ENCODE data around the gene CEBPE. TPM values are rescaled to one million over a fixed set of nuclear protein-coding genes. Genes with fewer than 3 reads are reported as not detected.

The CEBPE gene
- total RNA-seq, 1 donor from 2014 or later, result 0.20 TPM

- CTCF ChIA-PET, result interaction anchor here (1.1 to 1.6 kb wide), 3 partner anchors 13 to 21 kb away, joined by 3 to 13 read pairs (median 4); no protein-coding TSS in a partner anchor
Measured at GRCh38 chr14:23090254-23090636, 28.8 kb downstream of the CEBPE start.

GRCh38 chr14:23089498-23090253 lies 29.4 kb downstream of the CEBPE start:
- ChIA-PET CTCF (interaction anchor here (1.1 to 1.6 kb wide), 3 partner anchors 12 to 21 kb away, joined by 3 to 13 read pairs (median 4); no protein-coding TSS in a partner anchor), POLR2A (no interaction called here)
- H3K4me3 Mint-ChIP-seq, result no peak overlapping the region
- DNase-seq (no peak), ATAC-seq (ENCODE audit: low read depth) (no peak)
- H3K36me3 Mint-ChIP-seq (ENCODE audit: low read depth), result peaks cover 79% of the 10 kb centered on the region
- no peak for TF ChIP-seq CTCF (IDR thresholded peaks at IDR 0.05)
- peaks cover 20% of the 10 kb centered on the region for H3K4me1 Mint-ChIP-seq
- no peaks in the 10 kb centered on the region for H3K9me3 Mint-ChIP-seq
- no peak overlapping the region for H3K27ac Mint-ChIP-seq
- no peaks in the 10 kb centered on the region for H3K27me3 Mint-ChIP-seq
- intact Hi-C loops (cut with micrococcal nuclease), result loop anchor here (10.0 kb wide), 2 partner anchors 465 to 1025 kb away; partner anchors contain the start of genes DCAF11, NRL, THTPA and ZFHX2

More at GRCh38 chr14:23090254-23090636, 28.8 kb downstream of the CEBPE start:
- Mint-ChIP-seq H3K36me3 (ENCODE audit: low read depth) (peaks cover 74% of the 10 kb centered on the region), H3K4me3 (no peak overlapping the region), H3K4me1 (peaks cover 20% of the 10 kb centered on the region), H3K27ac (no peak overlapping the region), H3K27me3 (no peaks in the 10 kb centered on the region), H3K9me3 (no peaks in the 10 kb centered on the region)
- ATAC-seq (ENCODE audit: low read depth) (no peak), DNase-seq (no peak)
- intact Hi-C loops (cut with micrococcal nuclease), result loop anchor here (10.0 kb wide), 2 partner anchors 465 to 1025 kb away; partner anchors contain the start of genes DCAF11, NRL, THTPA and ZFHX2
- TF ChIP-seq CTCF (IDR thresholded peaks at IDR 0.05), result no peak
- POLR2A ChIA-PET, result no interaction called here

GRCh38 chr14:23086565-23086964 lies 32.5 kb downstream of the CEBPE start:
- TF ChIP-seq CTCF (IDR thresholded peaks at IDR 0.05), result no peak
- intact Hi-C loops (cut with micrococcal nuclease), result no loop called here
- Mint-ChIP-seq H3K36me3 (ENCODE audit: low read depth) (peaks cover 81% of the 10 kb centered on the region), H3K9me3 (no peaks in the 10 kb centered on the region), H3K4me3 (no peak overlapping the region), H3K4me1 (peaks cover 2% of the 10 kb centered on the region), H3K27ac (no peak overlapping the region), H3K27me3 (no peaks in the 10 kb centered on the region)
- POLR2A ChIA-PET, result interaction anchor here (1.0 to 1.2 kb wide), 2 partner anchors 8 to 12 kb away, joined by 4 to 5 read pairs; partner anchors contain the start of genes ACIN1 and C14orf119
- DNase-seq, result no peak
- CTCF ChIA-PET, result interaction anchor here (1.6 to 1.8 kb wide), 2 partner anchors 9 to 18 kb away, joined by 4 to 5 read pairs; no protein-coding TSS in a partner anchor
- ATAC-seq (ENCODE audit: low read depth), result no peak

GRCh38 chr14:23085458-23085857 lies 33.6 kb downstream of the CEBPE start:
- peaks cover 87% of the 10 kb centered on the region for H3K36me3 Mint-ChIP-seq (ENCODE audit: low read depth)
- H3K27me3 Mint-ChIP-seq, result no peaks in the 10 kb centered on the region
- TF ChIP-seq CTCF (IDR thresholded peaks at IDR 0.05), result no peak
- no peak for ATAC-seq (ENCODE audit: low read depth)
- intact Hi-C loops (cut with micrococcal nuclease), result no loop called here
- no peak for DNase-seq
- no peak overlapping the region for H3K27ac Mint-ChIP-seq
- ChIA-PET POLR2A (interaction anchor here (0.6 to 1.2 kb wide), 2 partner anchors 9 to 75 kb away, joined by 3 to 5 read pairs; partner anchors contain the start of genes ACIN1 and C14orf119), CTCF (interaction anchor here (1.6 to 1.8 kb wide), 2 partner anchors 8 to 17 kb away, joined by 4 to 5 read pairs; no protein-coding TSS in a partner anchor)
- peaks cover 2% of the 10 kb centered on the region for H3K4me1 Mint-ChIP-seq
- no peak overlapping the region for H3K4me3 Mint-ChIP-seq
- no peaks in the 10 kb centered on the region for H3K9me3 Mint-ChIP-seq

- no peak overlapping the region for H3K4me3 Mint-ChIP-seq
- CTCF ChIA-PET, result interaction anchor here (1.0 kb wide), 1 partner anchor 12 kb away, joined by 3 read pairs; no protein-coding TSS in a partner anchor
- peaks cover 84% of the 10 kb centered on the region for H3K36me3 Mint-ChIP-seq (ENCODE audit: low read depth)
Measured at GRCh38 chr14:23080474-23080873, 38.6 kb downstream of the CEBPE start.

More at GRCh38 chr14:23080474-23080873, 38.6 kb downstream of the CEBPE start:
- POLR2A ChIA-PET, result interaction anchor here (0.7 to 1.0 kb wide), 2 partner anchors 14 to 87 kb away, joined by 3 read pairs; partner anchors contain the start of genes ACIN1 and C14orf119
- peaks cover 3% of the 10 kb centered on the region for H3K4me1 Mint-ChIP-seq
- H3K27ac Mint-ChIP-seq, result no peak overlapping the region
- intact Hi-C loops (cut with micrococcal nuclease), result no loop called here
- H3K9me3 Mint-ChIP-seq, result no peaks in the 10 kb centered on the region
- DNase-seq (no peak), ATAC-seq (ENCODE audit: low read depth) (no peak)
- no peak for TF ChIP-seq CTCF (IDR thresholded peaks at IDR 0.05)
- no peaks in the 10 kb centered on the region for H3K27me3 Mint-ChIP-seq

Data from activated B cell treated with CpG ODN at 0.5 μM for 24 hours (primary cell).